Caco-2 (cell line): ENCODE results near the gene IL31RA. TPM values are rescaled to one million over a fixed set of nuclear protein-coding genes. Genes with fewer than 3 reads are reported as not detected.

Experiments used
- BruUV-seq: library from RNA; stranded (reverse); fragments of 400-500 nt; replicated peaks from 2 replicates; lab custom pipeline; 2021; lab: Mats Ljungman, UMichigan
- CTCF ChIA-PET: fragments of 300-600 bp; sonication (Branson Sonifier 250); formaldehyde crosslinking; loops from one replicate; lab custom pipeline; 2022; ENCODE audit warnings: antibody characterized with exemption; lab: Charles Lee
- POLR2A ChIA-PET: fragments of 300-600 bp; sonication (Branson Sonifier 250); formaldehyde crosslinking; loops from one replicate; lab custom pipeline; 2022; ENCODE audit warnings: antibody characterized with exemption; lab: Charles Lee
- DNase-seq, 2 experiments: peaks; one replicate each; pipeline versions ENCODE4 v3.0.0 to v3.0.0-alpha.2; 2020 to 2022
- H3K27me3 ChIP-seq: replicated peaks from 2 replicates; pipeline ENCODE4 v1.6.0; 2011; ENCODE audit warnings: low read length; ENCODE audit not compliant: control insufficient read depth, insufficient read depth
- H3K36me3 ChIP-seq: 2 replicates; pipeline ENCODE4 v1.5.1; 2011; ENCODE audit warnings: low read length; ENCODE audit not compliant: control insufficient read depth, insufficient read depth
- H3K4me1 ChIP-seq: fragments of 250-450 bp; sonication (Bioruptor Pico); 2 replicates; pipeline ENCODE4 v1.5.1; 2020; ENCODE audit warnings: mild to moderate bottlenecking
- H3K4me3 ChIP-seq: 2 replicates; pipeline ENCODE4 v1.5.1; 2011; ENCODE audit warnings: low read depth, mild to moderate bottlenecking, control low read depth, low read length
- H3K9me3 ChIP-seq: fragments of 250-450 bp; sonication (Bioruptor Pico); 2 replicates; pipeline ENCODE4 v1.5.1; 2020; ENCODE audit warnings: mild to moderate bottlenecking, moderate library complexity
- H3K27ac Mint-ChIP-seq: one replicate; pipeline ENCODE4 v1.8.0; 2022; ENCODE audit warnings: mixed read lengths; ENCODE audit not compliant: unreplicated experiment
- H3K27me3 Mint-ChIP-seq: one replicate; pipeline ENCODE4 v1.8.0; 2022; ENCODE audit warnings: mixed read lengths; ENCODE audit not compliant: insufficient read depth, unreplicated experiment
- H3K36me3 Mint-ChIP-seq: one replicate; pipeline ENCODE4 v1.8.0; 2022; ENCODE audit warnings: mild to moderate bottlenecking, mixed read lengths; ENCODE audit not compliant: insufficient read depth, unreplicated experiment
- H3K4me1 Mint-ChIP-seq: one replicate; pipeline ENCODE4 v1.8.0; 2022; ENCODE audit warnings: low read depth, mixed read lengths; ENCODE audit not compliant: unreplicated experiment
- H3K4me3 Mint-ChIP-seq: one replicate; pipeline ENCODE4 v1.8.0; 2022; ENCODE audit warnings: mild to moderate bottlenecking, moderate library complexity, mixed read lengths; ENCODE audit not compliant: unreplicated experiment
- H3K9me3 Mint-ChIP-seq: one replicate; pipeline ENCODE4 v1.8.0; 2022; ENCODE audit warnings: mixed read lengths; ENCODE audit not compliant: unreplicated experiment
- CTCF ChIP-seq, 2 experiments: fragments of 200-600 bp in 1 of 2; IDR thresholded peaks; 1 replicate in 1 of 2; 2 replicates in 1 of 2; pipeline versions ENCODE4 v1.5.1 to v1.8.0; 2011 to 2022; ENCODE audit warnings: antibody characterized with exemption in 1 of 2, control low read depth in 1 of 2, inconsistent platforms in 1 of 2, low read depth in 1 of 2, low read length in 1 of 2, mild to moderate bottlenecking in 1 of 2, moderate library complexity in 1 of 2; ENCODE audit not compliant: insufficient read depth in 1 of 2, severe bottlenecking in 1 of 2, unreplicated experiment in 1 of 2
- intact Hi-C: fragments of 100-400 bp; cut with micrococcal nuclease; formaldehyde crosslinking; loops from one replicate; pipeline ENCODE4 v1.10.0; 2022; ENCODE audit not compliant: unreplicated experiment
- total RNA-seq: library from RNA; stranded (reverse); gene quantifications from 2 replicates; pipeline ENCODE4 v1.2.3, GENCODE V29; 2022

Gene IL31RA
- total RNA-seq, 1 experiment from 2014 or later, result not detected

DNA sequence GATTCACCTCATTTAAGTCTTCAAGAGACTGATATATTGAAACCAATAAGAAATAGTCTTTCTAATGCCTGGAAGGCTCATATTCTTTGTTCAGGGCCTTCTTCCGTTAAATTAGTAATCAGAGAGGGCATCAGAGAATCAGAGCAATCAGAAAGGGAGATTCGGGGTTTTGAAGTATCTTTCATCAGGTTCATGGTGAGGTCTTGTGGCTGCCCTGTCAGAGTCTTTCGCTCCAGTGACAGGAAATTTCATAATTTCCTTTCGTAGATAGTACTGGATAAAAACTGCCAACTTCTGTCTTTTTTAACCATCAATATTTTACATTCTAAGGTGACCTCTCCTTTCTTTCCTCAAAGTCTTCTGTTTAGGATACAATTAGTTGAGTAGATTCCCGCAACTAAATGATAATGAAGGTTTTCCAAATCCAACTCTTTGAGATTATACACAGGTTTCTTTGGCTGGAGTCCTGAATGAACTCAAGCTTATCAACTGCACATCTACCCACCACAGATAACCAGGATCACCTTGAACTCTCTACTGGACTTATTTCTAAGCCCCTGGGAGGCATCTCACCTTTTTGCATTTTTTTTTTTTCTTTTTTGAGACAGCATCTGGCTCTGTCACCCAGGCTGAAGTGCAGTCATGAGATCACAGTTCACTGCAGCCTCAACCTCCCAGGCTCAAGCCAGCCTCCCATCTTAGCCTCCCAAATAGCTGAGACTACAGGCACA is 5.5 kb downstream of the IL31RA start:
- H3K4me1 Mint-ChIP-seq, result no peaks in the 10 kb centered on the region
- TF ChIP-seq CTCF (IDR thresholded peaks at IDR 0.05; ENCODE audit: insufficient read depth in 1 of 2, low read depth in 1 of 2, low read length in 1 of 2, severe bottlenecking in 1 of 2, unreplicated experiment in 1 of 2), result no peak
- no peaks in the 10 kb centered on the region for H3K36me3 Mint-ChIP-seq
- H3K27me3 ChIP-seq, result no peaks in the 10 kb centered on the region
- H3K9me3 ChIP-seq, result no peaks in the 10 kb centered on the region
- no peak overlapping the region for H3K4me3 ChIP-seq
- H3K9me3 Mint-ChIP-seq, result no peaks in the 10 kb centered on the region
- no peak for DNase-seq
- no peaks in the 10 kb centered on the region; the same call in 1 of the 2 replicates for H3K4me1 ChIP-seq
- intact Hi-C loops, result no loop called here
- no TSS peak for BruUV-seq
- ChIA-PET POLR2A (no interaction called here), CTCF (no interaction called here)
- H3K4me3 Mint-ChIP-seq, result no peak overlapping the region
- no peak overlapping the region for H3K27ac Mint-ChIP-seq
- no peaks in the 10 kb centered on the region for H3K27me3 Mint-ChIP-seq
- no peaks in the 10 kb centered on the region for H3K36me3 ChIP-seq

DNA sequence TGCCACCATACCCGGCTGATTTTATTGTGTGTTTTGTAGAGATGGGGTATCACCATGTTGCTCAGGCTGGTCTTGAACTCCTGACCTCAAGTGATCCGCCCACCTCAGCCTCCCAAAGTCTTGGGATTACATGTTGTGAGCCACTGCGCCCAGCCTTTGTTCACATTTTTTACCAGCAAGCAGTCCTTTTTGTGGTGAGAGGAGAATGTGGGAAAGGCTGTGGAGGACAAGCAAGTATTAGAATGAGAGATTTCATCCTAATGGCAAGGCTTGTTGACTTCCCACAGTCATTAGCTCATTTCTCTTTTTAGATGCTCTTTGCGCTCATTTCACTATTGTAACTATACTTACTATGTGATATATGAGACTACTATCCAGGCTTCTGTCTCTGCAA is 6.1 kb downstream of the IL31RA start:
- Histone ChIP-seq H3K9me3 (no peaks in the 10 kb centered on the region), H3K4me3 (no peak overlapping the region), H3K4me1 (no peaks in the 10 kb centered on the region), H3K27me3 (no peaks in the 10 kb centered on the region), H3K36me3 (no peaks in the 10 kb centered on the region)
- CTCF ChIA-PET, result no interaction called here
- Mint-ChIP-seq H3K36me3 (no peaks in the 10 kb centered on the region), H3K9me3 (no peaks in the 10 kb centered on the region), H3K4me3 (no peak overlapping the region), H3K4me1 (no peaks in the 10 kb centered on the region), H3K27ac (no peak overlapping the region), H3K27me3 (no peaks in the 10 kb centered on the region)
- POLR2A ChIA-PET, result no interaction called here
- no peak for TF ChIP-seq CTCF (IDR thresholded peaks at IDR 0.05; ENCODE audit: insufficient read depth in 1 of 2, low read depth in 1 of 2, low read length in 1 of 2, severe bottlenecking in 1 of 2, unreplicated experiment in 1 of 2)
- BruUV-seq, result no TSS peak
- intact Hi-C loops, result no loop called here
- no peak for DNase-seq

DNA sequence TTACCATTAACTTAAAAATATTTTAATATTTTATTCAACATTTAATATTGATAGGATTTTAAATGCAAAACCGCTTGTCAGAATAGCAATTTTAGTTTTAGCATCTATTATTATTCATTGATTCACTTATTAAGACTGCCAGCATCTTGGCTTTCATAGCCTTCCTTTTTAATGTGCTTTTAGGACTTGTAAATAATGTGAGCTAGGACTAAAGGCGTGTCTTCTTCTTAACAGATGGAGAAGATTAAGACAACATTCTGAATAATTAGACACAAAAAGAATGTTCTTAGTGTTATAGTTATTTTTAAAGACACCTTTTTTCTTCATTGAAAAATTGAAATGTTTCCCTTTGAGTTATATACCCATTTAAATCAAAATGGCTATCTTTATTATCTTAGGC is 6.9 kb downstream of the IL31RA start:
- CTCF ChIA-PET, result no interaction called here
- DNase-seq, result no peak
- no peak for TF ChIP-seq CTCF (IDR thresholded peaks at IDR 0.05; ENCODE audit: insufficient read depth in 1 of 2, low read depth in 1 of 2, low read length in 1 of 2, severe bottlenecking in 1 of 2, unreplicated experiment in 1 of 2)
- Mint-ChIP-seq H3K9me3 (no peaks in the 10 kb centered on the region), H3K4me1 (no peaks in the 10 kb centered on the region), H3K27ac (no peak overlapping the region), H3K36me3 (no peaks in the 10 kb centered on the region), H3K4me3 (no peak overlapping the region), H3K27me3 (no peaks in the 10 kb centered on the region)
- H3K4me1 ChIP-seq, result no peaks in the 10 kb centered on the region
- H3K4me3 ChIP-seq, result no peak overlapping the region
- BruUV-seq, result no TSS peak
- H3K36me3 ChIP-seq, result no peaks in the 10 kb centered on the region
- intact Hi-C loops, result no loop called here
- H3K9me3 ChIP-seq, result no peaks in the 10 kb centered on the region
- H3K27me3 ChIP-seq, result no peaks in the 10 kb centered on the region
- POLR2A ChIA-PET, result no interaction called here
